Measurements from ENCODE around the gene PPOX.
A peak's percentile ranks its signal among the peaks of the same experiment; 100 is the strongest.

Gene PPOX

GRCh38 chr1:161162052-161162451 is 4.2 kb upstream of the PPOX start:
- no peak for DNase-seq (ENCODE audit: low spot score)
- H3K27ac ChIP-seq = no peak overlapping the region
- H3K4me3 ChIP-seq = no peak overlapping the region

GRCh38 chr1:161162806-161163205 is 3.4 kb upstream of the PPOX start:
- no peak overlapping the region for H3K4me3 ChIP-seq
- H3K27ac ChIP-seq = no peak overlapping the region
- no peak for TF ChIP-seq CTCF (IDR thresholded peaks at IDR 0.05)
- DNase-seq (ENCODE audit: low spot score) = no peak

More at GRCh38 chr1:161162052-161162451, 4.2 kb upstream of the PPOX start:
- no peak for TF ChIP-seq CTCF (IDR thresholded peaks at IDR 0.05)

- Histone ChIP-seq H3K4me3 (no peak overlapping the region), H3K27ac (no peak overlapping the region)
- no peak for TF ChIP-seq CTCF (IDR thresholded peaks at IDR 0.05)
- no peak for DNase-seq (ENCODE audit: low spot score)
Observed at GRCh38 chr1:161163793-161164192, 2.4 kb upstream of the PPOX start.

- DNase-seq (ENCODE audit: low spot score) = peak; percentile 73
- no peak for TF ChIP-seq CTCF (IDR thresholded peaks at IDR 0.05)
- peak overlapping the region; percentile 82 for H3K4me3 ChIP-seq
- peak overlapping the region; percentile 76 to 92 for H3K27ac ChIP-seq
Observed at GRCh38 chr1:161164901-161165610, 1.2 kb upstream of the PPOX start.

GRCh38 chr1:161166669-161167548 is 683 bp downstream of the PPOX start:
- H3K4me3 ChIP-seq = peak overlapping the region; percentile 82
- no peak for TF ChIP-seq CTCF (IDR thresholded peaks at IDR 0.05)
- H3K27ac ChIP-seq = peak overlapping the region; percentile 76 to 92
- DNase-seq (ENCODE audit: low spot score) = peak; percentile 73

GRCh38 chr1:161168906-161169305 is 2.7 kb downstream of the PPOX start:
- no peak overlapping the region for H3K27ac ChIP-seq
- peak; percentile 54 for DNase-seq (ENCODE audit: low spot score)
- no peak for TF ChIP-seq CTCF (IDR thresholded peaks at IDR 0.05)
- H3K4me3 ChIP-seq = no peak overlapping the region

All from coronary artery (tissue), 2 donors.